Upper lobe of left lung (tissue), 4 donors: ENCODE measurements around the gene SLAMF7.

ENCODE experiments used
- CTCF ChIP-seq, 6 experiments: fragments of 450-650 bp in 4 of 6; fragments of 200-600 bp in 2 of 6; sonication (generic) in 2 of 6; IDR thresholded peaks; one replicate each; pipeline ENCODE4 v1.5.1; 2016 to 2019; ENCODE audit warnings: antibody characterized with exemption in 6 of 6
- POLR2A ChIP-seq, 4 donors: fragments of 450-650 bp; IDR thresholded peaks; one replicate each; pipeline ENCODE4 v1.5.1; 2016 to 2017; ENCODE audit warnings: antibody characterized with exemption in 4 of 4, mild to moderate bottlenecking in 2 of 4

GRCh38 chr1:160752924-160753323 is 13.9 kb downstream of the SLAMF7 start:
- no peak for TF ChIP-seq CTCF (IDR thresholded peaks at IDR 0.05)
- no peak for TF ChIP-seq POLR2A (IDR thresholded peaks at IDR 0.05)
